Stimulated activated naive CD8-positive, alpha-beta T cell treated with anti-CD3 and anti-CD28 coated beads, Interleukin-15, amount 100 ng/mL, for 72 hours (primary cell): ENCODE results near the gene CTIF.
A peak's percentile ranks its signal among the peaks of the same experiment; 100 is the strongest.

Experiments used
- ATAC-seq: fragments of 150-1000 bp; cut with Tn5 transposase; 2 replicates; pipeline ENCODE4 v1.10.0; 2021; ENCODE audit warnings: mild to moderate bottlenecking, moderate library complexity
- DNase-seq, 2 donors: peaks; one replicate each; pipeline ENCODE4 v3.0.0; 2021 to 2022
- H3K27ac Mint-ChIP-seq, 2 donors: one replicate each; pipeline ENCODE4 v1.8.0; 2022; ENCODE audit warnings: mild to moderate bottlenecking in 2 of 2, mixed read lengths in 2 of 2, moderate library complexity in 2 of 2
- H3K27me3 Mint-ChIP-seq: one replicate; pipeline ENCODE4 v1.8.0; 2022; ENCODE audit warnings: mixed read lengths
- H3K4me1 Mint-ChIP-seq: one replicate; pipeline ENCODE4 v1.8.0; 2022; ENCODE audit warnings: mild to moderate bottlenecking, mixed read lengths
- H3K4me3 Mint-ChIP-seq, 2 donors: one replicate each; pipeline ENCODE4 v1.8.0; 2022; ENCODE audit warnings: mild to moderate bottlenecking in 2 of 2, mixed read lengths in 2 of 2, moderate library complexity in 1 of 2
- H3K9me3 Mint-ChIP-seq, 2 donors: one replicate each; pipeline ENCODE4 v1.8.0; 2022; ENCODE audit warnings: mixed read lengths in 2 of 2

The CTIF gene

DNA sequence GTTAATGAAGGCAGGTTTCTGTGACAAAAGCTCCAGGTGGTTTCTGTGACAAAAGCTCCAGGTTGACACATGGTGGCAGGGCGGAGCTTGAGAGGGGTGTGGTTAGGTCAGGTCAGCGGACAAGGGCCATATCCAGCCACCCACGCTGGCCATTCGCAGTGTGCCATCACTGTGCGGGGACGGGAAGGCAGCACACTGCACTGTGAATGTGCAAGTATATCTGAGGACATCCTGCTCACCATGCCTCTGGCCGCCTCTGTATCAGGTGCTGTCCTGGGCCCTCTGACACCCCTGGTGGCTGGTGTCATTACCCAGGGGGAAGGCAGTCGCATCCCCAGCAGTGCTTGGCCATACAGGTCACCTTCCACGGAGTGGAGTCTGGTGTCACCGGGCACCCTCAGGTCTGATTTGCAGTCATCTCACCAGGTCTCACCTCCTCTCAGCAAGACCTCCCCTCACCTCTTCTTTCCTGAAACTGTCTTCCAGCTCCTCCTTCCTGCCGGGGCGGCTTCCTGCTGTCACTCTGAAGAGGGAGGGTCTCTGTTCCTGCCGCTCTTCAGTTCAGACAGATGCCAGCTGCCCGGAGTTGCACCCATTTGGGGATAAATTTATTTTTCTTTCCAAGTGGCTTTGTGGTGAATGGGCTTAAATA is 34.9 kb downstream of the CTIF start:
- no peak overlapping the region for H3K4me3 Mint-ChIP-seq
- no peak for ATAC-seq
- peaks cover 0 to 9% of the 10 kb centered on the region in 2 donors for H3K9me3 Mint-ChIP-seq
- no peaks in the 10 kb centered on the region for H3K27me3 Mint-ChIP-seq
- DNase-seq: no peak
- H3K27ac Mint-ChIP-seq: no peak overlapping the region
- no peaks in the 10 kb centered on the region for H3K4me1 Mint-ChIP-seq

GRCh38 chr18:48574667-48575300 is 36.0 kb downstream of the CTIF start:
- no peaks in the 10 kb centered on the region for H3K4me1 Mint-ChIP-seq
- H3K27ac Mint-ChIP-seq: no peak overlapping the region
- no peak overlapping the region for H3K4me3 Mint-ChIP-seq
- DNase-seq (no peak), ATAC-seq (no peak)
- no peaks in the 10 kb centered on the region for H3K27me3 Mint-ChIP-seq
- peaks cover 0 to 9% of the 10 kb centered on the region in 2 donors for H3K9me3 Mint-ChIP-seq

- no peaks in the 10 kb centered on the region for H3K4me1 Mint-ChIP-seq
- H3K27ac Mint-ChIP-seq: no peak overlapping the region
Observed at GRCh38 chr18:48575301-48575657, 36.4 kb downstream of the CTIF start.

DNA sequence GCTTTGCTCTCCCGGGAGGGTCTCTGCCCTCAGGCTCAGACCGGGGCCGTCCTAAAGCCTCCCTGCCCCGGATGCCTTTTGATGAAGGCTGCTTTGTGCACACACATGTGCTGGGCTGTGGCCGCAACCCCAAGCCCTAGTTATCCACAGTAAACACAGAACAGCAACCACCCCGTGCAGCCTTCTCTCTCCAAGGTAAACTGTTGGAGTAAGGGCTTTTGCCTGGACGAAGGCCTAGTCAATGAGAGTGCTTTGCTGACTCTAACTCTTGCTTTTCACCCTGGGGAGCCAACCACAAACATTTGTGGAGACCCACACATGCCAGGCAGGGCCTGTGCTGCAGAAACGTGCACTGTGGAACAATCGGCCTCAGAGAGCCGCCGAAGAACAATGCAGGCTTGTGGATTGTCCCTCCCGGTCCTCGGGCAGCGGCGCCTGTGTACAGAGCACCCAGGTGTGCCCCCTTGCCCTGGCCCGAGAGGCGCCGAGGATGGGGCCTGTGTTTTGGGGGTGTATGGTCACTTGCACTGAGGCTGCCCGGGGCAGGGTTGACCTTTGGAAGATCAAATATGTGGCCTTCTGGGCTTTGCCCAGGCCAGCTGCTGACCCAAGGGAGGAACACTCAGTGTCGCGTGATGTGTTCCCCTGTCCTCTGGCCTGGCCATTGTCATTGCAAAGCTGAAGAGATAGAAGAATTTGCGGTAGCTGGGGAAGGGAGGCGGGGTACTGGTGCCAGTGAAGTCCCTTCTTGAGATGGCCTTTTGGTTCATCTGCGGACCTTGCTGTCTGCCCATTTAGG is 37.0 kb downstream of the CTIF start:
- no peak overlapping the region for H3K4me3 Mint-ChIP-seq
- H3K9me3 Mint-ChIP-seq: peaks cover 0 to 9% of the 10 kb centered on the region in 2 donors
- ATAC-seq (no peak), DNase-seq (no peak)
- H3K4me1 Mint-ChIP-seq: no peaks in the 10 kb centered on the region
- H3K27me3 Mint-ChIP-seq: no peaks in the 10 kb centered on the region
- no peak overlapping the region for H3K27ac Mint-ChIP-seq

More at GRCh38 chr18:48575301-48575657, 36.4 kb downstream of the CTIF start:
- H3K9me3 Mint-ChIP-seq: peaks cover 0 to 9% of the 10 kb centered on the region in 2 donors
- ATAC-seq (no peak), DNase-seq (no peak)
- H3K4me3 Mint-ChIP-seq: no peak overlapping the region
- no peaks in the 10 kb centered on the region for H3K27me3 Mint-ChIP-seq

- H3K27ac Mint-ChIP-seq: no peak overlapping the region
- no peaks in the 10 kb centered on the region for H3K27me3 Mint-ChIP-seq
- no peak for DNase-seq
- H3K4me1 Mint-ChIP-seq: no peaks in the 10 kb centered on the region
- peaks cover 0 to 9% of the 10 kb centered on the region in 2 donors for H3K9me3 Mint-ChIP-seq
- H3K4me3 Mint-ChIP-seq: no peak overlapping the region
- no peak for ATAC-seq
Observed at GRCh38 chr18:48576457-48576771, 37.6 kb downstream of the CTIF start.

- Mint-ChIP-seq H3K4me3 (no peak overlapping the region), H3K4me1 (no peaks in the 10 kb centered on the region), H3K27ac (no peak overlapping the region), H3K9me3 (peaks cover 0 to 9% of the 10 kb centered on the region in 2 donors), H3K27me3 (no peaks in the 10 kb centered on the region)
- ATAC-seq (no peak), DNase-seq (no peak)
Observed at GRCh38 chr18:48577478-48578190, 38.8 kb downstream of the CTIF start.

DNA sequence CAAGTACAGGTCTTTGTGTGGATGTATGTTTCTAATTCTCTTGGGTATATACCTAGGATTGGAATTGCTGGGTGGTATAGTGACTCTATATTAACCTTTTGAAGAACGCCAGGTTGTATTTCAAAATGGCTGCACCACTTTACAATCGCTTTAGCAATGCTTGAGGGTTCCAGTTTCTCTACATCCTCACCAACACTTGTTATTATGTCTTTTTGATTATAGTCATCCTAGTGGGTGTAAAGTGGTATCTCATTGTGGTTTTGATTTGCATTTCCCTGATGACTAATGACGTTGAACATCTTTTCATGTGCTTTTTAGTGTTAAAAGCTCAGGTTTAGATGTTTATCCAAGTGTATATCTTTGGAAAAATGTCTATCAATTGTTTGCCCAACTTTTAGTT is 39.5 kb downstream of the CTIF start:
- DNase-seq: no peak
- no peak overlapping the region for H3K4me3 Mint-ChIP-seq
- H3K27ac Mint-ChIP-seq: no peak overlapping the region
- no peaks in the 10 kb centered on the region for H3K4me1 Mint-ChIP-seq
- H3K9me3 Mint-ChIP-seq: peaks cover 0 to 9% of the 10 kb centered on the region in 2 donors
- ATAC-seq: no peak
- H3K27me3 Mint-ChIP-seq: no peaks in the 10 kb centered on the region

DNA sequence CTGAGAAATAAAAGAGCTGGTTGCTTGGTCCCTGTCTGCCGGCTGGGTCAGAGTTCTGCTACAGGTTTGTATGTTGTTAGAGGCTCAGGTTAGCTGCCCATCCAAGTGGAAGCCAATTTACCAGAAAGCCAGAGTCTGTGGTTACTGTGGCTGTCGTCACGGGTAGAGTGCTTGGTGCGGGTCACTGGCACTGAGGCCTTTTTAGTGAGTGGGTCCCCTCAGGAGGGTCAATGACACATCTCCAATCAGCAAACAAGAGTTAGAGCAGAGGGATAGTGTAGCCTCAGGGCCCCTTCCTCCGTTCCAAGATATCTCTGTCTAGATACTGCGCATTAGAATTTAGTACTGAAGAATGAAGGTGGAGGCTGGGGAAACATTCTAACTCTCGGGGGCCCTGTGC is 41.2 kb downstream of the CTIF start:
- DNase-seq (no peak), ATAC-seq (no peak)
- H3K27ac Mint-ChIP-seq: no peak overlapping the region
- peaks cover 0 to 9% of the 10 kb centered on the region in 2 donors for H3K9me3 Mint-ChIP-seq
- no peaks in the 10 kb centered on the region for H3K4me1 Mint-ChIP-seq
- H3K27me3 Mint-ChIP-seq: no peaks in the 10 kb centered on the region
- no peak overlapping the region for H3K4me3 Mint-ChIP-seq

DNA sequence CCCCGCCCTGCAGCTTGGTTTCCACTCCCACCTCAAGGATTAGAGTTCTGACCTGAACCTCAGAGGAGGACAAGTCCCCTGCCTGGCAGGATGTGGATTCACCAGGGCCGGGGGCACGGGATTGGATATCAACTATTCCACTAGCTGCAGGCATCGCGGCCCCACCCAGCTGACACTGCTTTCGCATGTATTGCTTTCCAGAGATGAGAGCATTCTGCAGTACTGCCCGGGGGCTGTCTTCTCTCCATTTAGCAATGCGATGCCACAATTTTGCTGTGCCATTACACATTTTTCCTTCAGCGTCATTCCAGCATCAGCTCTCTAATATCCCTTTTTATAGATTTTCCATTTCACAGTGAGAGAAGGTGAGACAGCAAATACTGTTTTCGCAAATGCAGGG is 42.0 kb downstream of the CTIF start:
- no peaks in the 10 kb centered on the region for H3K27me3 Mint-ChIP-seq
- DNase-seq (no peak), ATAC-seq (no peak)
- H3K9me3 Mint-ChIP-seq: peaks cover 0 to 9% of the 10 kb centered on the region in 2 donors
- no peak overlapping the region for H3K4me3 Mint-ChIP-seq
- H3K27ac Mint-ChIP-seq: no peak overlapping the region
- no peaks in the 10 kb centered on the region for H3K4me1 Mint-ChIP-seq

GRCh38 chr18:48581206-48581605 is 42.4 kb downstream of the CTIF start:
- Mint-ChIP-seq H3K4me1 (no peaks in the 10 kb centered on the region), H3K27ac (peak overlapping the region in 1 of 2 donors; percentile 82), H3K27me3 (no peaks in the 10 kb centered on the region), H3K9me3 (peaks cover 0 to 9% of the 10 kb centered on the region in 2 donors), H3K4me3 (no peak overlapping the region)
- ATAC-seq (no peak), DNase-seq (no peak)

- ATAC-seq (no peak), DNase-seq (no peak)
- peaks cover 0 to 9% of the 10 kb centered on the region in 2 donors for H3K9me3 Mint-ChIP-seq
Observed at GRCh38 chr18:48581941-48582340, 43.1 kb downstream of the CTIF start.

GRCh38 chr18:48582946-48583345 is 44.1 kb downstream of the CTIF start:
- Mint-ChIP-seq H3K27me3 (no peaks in the 10 kb centered on the region), H3K4me1 (no peaks in the 10 kb centered on the region), H3K27ac (no peak overlapping the region), H3K4me3 (no peak overlapping the region), H3K9me3 (peaks cover 0 to 4% of the 10 kb centered on the region in 2 donors)
- ATAC-seq (no peak), DNase-seq (no peak)

More at GRCh38 chr18:48581941-48582340, 43.1 kb downstream of the CTIF start:
- Mint-ChIP-seq H3K4me3 (no peak overlapping the region), H3K27me3 (no peaks in the 10 kb centered on the region), H3K27ac (no peak overlapping the region), H3K4me1 (no peaks in the 10 kb centered on the region)

DNA sequence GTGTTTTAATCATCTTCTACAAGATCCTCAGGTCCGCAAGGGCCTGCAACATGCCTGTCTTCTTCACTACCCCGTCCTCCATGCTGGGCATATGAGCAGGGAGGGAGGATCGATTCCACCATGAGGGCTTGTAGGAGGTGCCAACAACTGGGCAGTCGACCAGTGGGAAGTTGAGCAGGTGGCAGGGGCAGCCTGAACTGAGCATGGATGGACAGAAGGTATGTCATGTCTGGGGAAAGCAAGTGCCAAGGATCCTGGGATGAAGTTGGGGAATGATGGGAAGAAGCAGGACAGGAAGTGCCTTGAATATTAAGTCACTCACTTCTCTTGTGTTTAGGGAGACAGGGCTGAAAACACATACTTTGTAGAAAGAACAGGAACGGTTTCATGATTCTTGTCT is 44.7 kb downstream of the CTIF start:
- Mint-ChIP-seq H3K27ac (no peak overlapping the region), H3K27me3 (no peaks in the 10 kb centered on the region), H3K4me3 (no peak overlapping the region), H3K9me3 (no peaks in the 10 kb centered on the region), H3K4me1 (no peaks in the 10 kb centered on the region)
- no peak for DNase-seq
- no peak for ATAC-seq

DNA sequence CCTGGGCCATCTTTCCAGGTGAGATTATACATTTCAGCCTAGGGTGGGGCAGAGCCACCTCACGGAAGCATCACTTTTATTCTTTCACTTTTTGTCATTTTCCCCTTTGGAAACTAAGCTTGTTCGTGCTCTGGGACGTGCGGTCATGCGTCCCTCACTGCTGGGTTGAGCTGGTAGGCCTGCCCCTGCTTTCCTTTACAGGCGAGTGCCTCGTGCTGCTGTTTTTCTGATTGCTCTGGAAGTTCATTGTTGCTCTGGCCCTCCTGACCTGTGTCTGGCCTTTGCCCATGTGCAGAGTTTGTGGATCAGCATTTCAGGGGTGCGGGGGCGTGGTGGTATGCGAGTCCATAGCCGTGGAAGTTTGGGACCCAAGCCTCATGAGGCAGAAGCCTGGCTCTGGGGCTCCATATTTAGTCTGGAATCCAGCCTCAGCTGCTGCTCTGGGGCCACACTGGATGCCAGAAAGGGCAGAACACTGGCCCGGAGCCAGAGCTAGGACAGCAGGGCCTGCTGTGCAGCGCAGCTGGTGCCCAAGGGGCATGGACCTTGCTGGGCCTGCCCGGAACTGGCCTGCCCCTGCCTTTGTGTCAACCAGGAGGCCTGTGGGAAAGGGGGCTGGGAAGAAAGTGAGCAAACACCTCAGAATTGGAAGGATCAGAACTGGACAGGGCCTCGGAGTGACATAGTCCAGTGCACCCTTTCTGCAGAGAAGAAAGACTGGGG is 51.1 kb downstream of the CTIF start:
- H3K4me1 Mint-ChIP-seq: no peaks in the 10 kb centered on the region
- H3K4me3 Mint-ChIP-seq: no peak overlapping the region
- H3K27ac Mint-ChIP-seq: peak overlapping the region in 1 of 2 donors; percentile 23
- no peaks in the 10 kb centered on the region for H3K27me3 Mint-ChIP-seq
- ATAC-seq (no peak), DNase-seq (no peak)
- no peaks in the 10 kb centered on the region for H3K9me3 Mint-ChIP-seq

GRCh38 chr18:48590678-48591077 is 51.8 kb downstream of the CTIF start:
- DNase-seq (no peak), ATAC-seq (no peak)
- Mint-ChIP-seq H3K27ac (no peak overlapping the region), H3K9me3 (no peaks in the 10 kb centered on the region), H3K4me1 (no peaks in the 10 kb centered on the region), H3K27me3 (no peaks in the 10 kb centered on the region), H3K4me3 (no peak overlapping the region)
